Nephron progenitor cell (in vitro differentiated cells): ENCODE results near the gene DCTN1.
A peak's percentile ranks its signal among the peaks of the same experiment; 100 is the strongest.

Source experiments
- DNase-seq: peaks from one replicate; pipeline ENCODE4 v3.0.0; 2021
- H3K27ac Mint-ChIP-seq: 2 replicates; pipeline ENCODE4 v1.8.0; 2021; ENCODE audit warnings: mild to moderate bottlenecking, moderate library complexity, mixed read lengths
- H3K27me3 Mint-ChIP-seq: 2 replicates; pipeline ENCODE4 v1.8.0; 2021; ENCODE audit warnings: mild to moderate bottlenecking, low read depth, mixed read lengths; ENCODE audit not compliant: poor library complexity
- H3K36me3 Mint-ChIP-seq: 2 replicates; pipeline ENCODE4 v1.8.0; 2021; ENCODE audit warnings: low read depth, mixed read lengths
- H3K4me1 Mint-ChIP-seq: 2 replicates; pipeline ENCODE4 v1.8.0; 2021; ENCODE audit warnings: mixed read lengths
- H3K4me3 Mint-ChIP-seq: 2 replicates; pipeline ENCODE4 v1.8.0; 2021; ENCODE audit warnings: mild to moderate bottlenecking, moderate library complexity, mixed read lengths
- H3K9me3 Mint-ChIP-seq: 2 replicates; pipeline ENCODE4 v1.8.0; 2021; ENCODE audit warnings: mild to moderate bottlenecking, moderate library complexity, mixed read lengths
- TF ChIP-seq, protein P1 (sequence below): fragments of 200-600 bp; sonication (generic); IDR thresholded peaks from 2 replicates; pipeline ENCODE4 v1.5.0; 2021; ENCODE audit warnings: antibody characterized with exemption

The DCTN1 gene

DNA sequence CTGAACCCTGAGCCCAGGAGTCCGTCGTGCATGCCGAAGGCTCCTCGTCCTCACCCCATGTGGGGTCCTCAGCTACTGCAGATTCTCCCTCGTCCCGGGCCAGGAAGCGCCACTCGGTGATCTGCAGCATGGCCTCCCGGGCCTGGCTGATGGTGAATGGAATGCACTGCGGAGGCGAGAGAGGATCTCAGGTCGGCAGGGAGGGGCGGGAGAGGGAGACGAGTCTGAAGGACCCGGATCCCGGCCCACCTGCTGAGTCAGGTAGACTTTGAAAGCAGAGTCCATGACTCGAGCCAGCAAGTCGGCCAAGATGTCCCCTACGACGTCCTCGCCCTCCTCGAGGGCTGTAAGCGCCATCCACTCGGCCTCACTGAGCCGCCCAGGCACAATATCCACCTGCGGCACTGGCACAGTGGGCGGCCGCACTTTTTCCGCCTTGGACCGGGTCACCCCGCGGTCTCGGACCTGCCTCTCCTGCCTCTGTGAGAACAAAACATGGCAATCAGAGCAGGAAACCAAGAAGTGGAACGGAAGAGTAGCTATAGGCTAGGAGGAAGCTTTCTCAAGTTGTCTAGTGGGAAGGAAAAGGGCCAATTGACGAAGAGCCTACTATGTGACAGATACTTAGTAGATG, 35.8 kb upstream of the DCTN1 start:
- Mint-ChIP-seq H3K9me3 (no peaks in the 10 kb centered on the region), H3K4me3 (no peak overlapping the region), H3K27me3 (peaks cover 9% of the 10 kb centered on the region), H3K27ac (peak overlapping the region; percentile 49), H3K4me1 (peaks cover 20% of the 10 kb centered on the region), H3K36me3 (no peaks in the 10 kb centered on the region)
- TF ChIP-seq, protein P1, sequence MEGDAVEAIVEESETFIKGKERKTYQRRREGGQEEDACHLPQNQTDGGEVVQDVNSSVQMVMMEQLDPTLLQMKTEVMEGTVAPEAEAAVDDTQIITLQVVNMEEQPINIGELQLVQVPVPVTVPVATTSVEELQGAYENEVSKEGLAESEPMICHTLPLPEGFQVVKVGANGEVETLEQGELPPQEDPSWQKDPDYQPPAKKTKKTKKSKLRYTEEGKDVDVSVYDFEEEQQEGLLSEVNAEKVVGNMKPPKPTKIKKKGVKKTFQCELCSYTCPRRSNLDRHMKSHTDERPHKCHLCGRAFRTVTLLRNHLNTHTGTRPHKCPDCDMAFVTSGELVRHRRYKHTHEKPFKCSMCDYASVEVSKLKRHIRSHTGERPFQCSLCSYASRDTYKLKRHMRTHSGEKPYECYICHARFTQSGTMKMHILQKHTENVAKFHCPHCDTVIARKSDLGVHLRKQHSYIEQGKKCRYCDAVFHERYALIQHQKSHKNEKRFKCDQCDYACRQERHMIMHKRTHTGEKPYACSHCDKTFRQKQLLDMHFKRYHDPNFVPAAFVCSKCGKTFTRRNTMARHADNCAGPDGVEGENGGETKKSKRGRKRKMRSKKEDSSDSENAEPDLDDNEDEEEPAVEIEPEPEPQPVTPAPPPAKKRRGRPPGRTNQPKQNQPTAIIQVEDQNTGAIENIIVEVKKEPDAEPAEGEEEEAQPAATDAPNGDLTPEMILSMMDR, result no peak
- DNase-seq, result no peak

DNA sequence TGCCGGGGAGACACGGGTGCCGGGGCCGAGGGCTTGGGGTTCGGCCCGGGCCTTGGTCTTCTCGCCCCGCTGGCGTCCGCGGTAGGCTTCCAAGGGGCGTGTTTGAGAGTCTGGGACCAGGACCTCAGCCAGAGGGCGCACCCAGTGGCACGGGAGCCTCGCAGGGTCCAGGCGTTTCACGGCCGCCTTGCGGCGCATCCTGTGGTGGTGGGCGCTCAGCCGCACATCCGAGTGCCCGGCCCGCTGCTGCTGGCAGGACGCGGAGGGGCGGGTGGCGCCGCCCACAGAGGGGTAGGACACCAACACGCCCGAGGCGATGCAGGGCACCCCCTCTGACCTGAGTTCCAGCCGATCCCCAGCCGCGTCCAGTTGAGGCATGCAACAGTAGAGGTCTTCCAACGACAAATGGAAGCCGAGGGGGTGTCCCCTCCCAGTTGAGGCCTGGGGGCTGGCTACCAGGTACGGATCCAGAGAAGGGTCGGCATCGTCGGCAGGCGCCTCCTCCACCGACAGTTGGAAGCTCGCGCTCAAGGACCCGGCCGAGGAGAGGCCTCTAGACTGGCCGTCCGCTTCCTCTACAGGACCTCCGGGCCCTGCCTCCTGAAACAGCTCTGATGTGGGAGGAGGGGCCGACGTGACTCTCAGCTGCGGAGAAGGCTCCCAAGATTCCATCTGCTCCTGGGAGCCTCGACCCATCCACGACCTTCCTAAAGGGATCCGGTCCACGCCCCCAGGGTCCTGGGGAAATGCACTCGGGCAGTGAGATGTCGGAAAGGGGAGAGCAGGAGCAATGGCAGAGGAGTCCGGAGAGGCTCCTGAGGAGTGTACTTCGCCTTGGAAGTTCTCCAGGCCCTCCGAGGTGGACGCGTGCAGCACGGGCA, 35.0 kb upstream of the DCTN1 start:
- DNase-seq, result no peak
- Mint-ChIP-seq H3K4me1 (peaks cover 13% of the 10 kb centered on the region), H3K36me3 (no peaks in the 10 kb centered on the region), H3K9me3 (no peaks in the 10 kb centered on the region), H3K27me3 (peaks cover 6% of the 10 kb centered on the region), H3K27ac (no peak overlapping the region), H3K4me3 (no peak overlapping the region)
- TF ChIP-seq, protein P1, result no peak

DNA sequence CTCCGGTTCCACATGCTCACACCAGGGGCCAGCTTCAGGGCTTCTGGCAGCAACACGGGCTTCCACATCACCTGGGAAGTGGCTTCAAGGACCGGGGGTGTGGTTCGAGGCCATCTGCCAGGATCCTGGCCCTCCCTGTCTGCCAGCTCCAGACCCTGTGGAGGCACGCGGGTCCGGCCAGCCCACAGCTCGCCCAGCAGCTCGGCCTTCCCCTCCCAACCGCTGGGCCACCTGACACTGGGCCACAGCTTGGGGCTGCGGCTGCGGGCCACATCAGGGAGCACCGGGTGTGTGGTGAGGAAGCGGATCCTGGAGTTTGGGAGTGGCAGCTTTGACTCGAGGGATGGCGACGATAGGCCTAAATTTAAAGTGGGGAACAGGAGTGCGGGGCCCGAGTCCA, 34.3 kb upstream of the DCTN1 start:
- Mint-ChIP-seq H3K36me3 (peaks cover 2% of the 10 kb centered on the region), H3K27me3 (peaks cover 6% of the 10 kb centered on the region), H3K4me1 (peaks cover 10% of the 10 kb centered on the region), H3K27ac (no peak overlapping the region), H3K4me3 (no peak overlapping the region), H3K9me3 (no peaks in the 10 kb centered on the region)
- TF ChIP-seq, protein P1, result no peak
- DNase-seq, result no peak

DNA sequence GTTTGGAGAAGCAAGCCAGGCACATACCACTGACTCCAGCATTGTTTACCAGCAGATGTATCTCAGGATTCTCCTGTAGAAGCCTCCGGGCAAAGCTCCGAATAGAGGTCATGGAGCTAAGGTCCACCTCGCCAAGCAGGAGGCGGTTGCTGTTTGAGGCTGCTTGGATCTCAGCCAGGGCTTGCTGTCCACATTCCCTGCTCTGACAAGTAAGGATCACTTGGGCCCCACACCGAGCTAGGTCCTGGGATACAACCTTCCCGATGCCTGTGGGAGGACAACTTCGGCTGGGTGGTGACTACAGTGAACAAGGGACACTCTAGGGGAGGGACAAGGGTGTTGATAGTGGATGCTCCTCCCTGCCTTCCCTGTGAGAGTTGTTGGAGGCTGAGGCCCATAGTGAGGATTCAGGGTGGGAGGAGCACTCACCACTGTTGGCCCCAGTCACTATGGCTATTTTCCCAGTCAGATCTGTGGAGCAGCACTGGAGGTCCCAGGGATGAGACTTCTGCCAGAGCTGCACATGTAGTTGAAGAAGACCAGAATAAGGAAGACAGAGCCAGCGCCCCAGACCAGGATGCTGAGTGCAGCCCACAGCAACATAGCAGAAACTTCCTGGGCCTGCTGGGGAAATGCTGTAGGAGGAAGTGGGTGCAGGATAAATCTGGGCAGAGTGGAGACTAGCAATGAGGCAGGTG, 33.0 kb upstream of the DCTN1 start:
- no peak overlapping the region for H3K27ac Mint-ChIP-seq
- H3K36me3 Mint-ChIP-seq, result peaks cover 4% of the 10 kb centered on the region
- peaks cover 10% of the 10 kb centered on the region for H3K4me1 Mint-ChIP-seq
- no peak overlapping the region for H3K4me3 Mint-ChIP-seq
- H3K27me3 Mint-ChIP-seq, result peaks cover 16% of the 10 kb centered on the region
- no peak for DNase-seq
- H3K9me3 Mint-ChIP-seq, result no peaks in the 10 kb centered on the region
- TF ChIP-seq, protein P1, result no peak

DNA sequence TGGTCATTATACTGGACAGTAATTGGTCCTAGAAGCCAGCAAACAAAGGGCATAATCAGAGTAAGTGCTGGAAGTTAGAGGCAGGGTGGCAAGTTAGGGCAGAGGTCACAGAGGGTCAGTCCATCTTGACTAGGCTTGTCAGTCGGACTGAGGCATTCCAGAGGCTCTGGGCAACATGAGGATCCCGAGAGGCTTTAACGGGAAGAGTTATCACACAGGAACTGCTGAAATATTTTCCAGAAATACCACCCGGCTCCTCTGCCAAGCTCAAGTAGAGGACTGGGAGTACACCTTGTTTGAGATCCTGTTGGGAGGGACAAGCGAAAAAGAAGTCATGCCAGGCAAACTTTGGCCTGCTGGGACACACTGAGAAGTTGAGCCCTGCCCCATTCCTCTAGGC, 27.6 kb upstream of the DCTN1 start:
- Mint-ChIP-seq H3K27me3 (peaks cover 42% of the 10 kb centered on the region), H3K4me3 (no peak overlapping the region), H3K9me3 (no peaks in the 10 kb centered on the region), H3K36me3 (peaks cover 4% of the 10 kb centered on the region), H3K27ac (no peak overlapping the region), H3K4me1 (no peaks in the 10 kb centered on the region)
- TF ChIP-seq, protein P1, result no peak
- no peak for DNase-seq
